ENCODE results near the gene PLEKHA5.
"Not testable (repeated sequence)": the region's sequence is repeated elsewhere in the genome, so short reads cannot be mapped to it uniquely, and the experiment has no call there.

GRCh38 chr12:19400649-19401285 is 271.2 kb downstream of the PLEKHA5 start:
- not testable (repeated sequence) for TF ChIP-seq POLR2AphosphoS5, POLR2A, CTCF (IDR thresholded peaks at IDR 0.05)

All from sigmoid colon (tissue), 4 donors.